Suprapubic skin (tissue), 4 donors: ENCODE data around the gene CBX3. TPM values are rescaled to one million over a fixed set of nuclear protein-coding genes. Genes with fewer than 3 reads are reported as not detected.
A peak's percentile ranks its signal among the peaks of the same experiment; 100 is the strongest.

Experiments
- DNase-seq, 2 donors: peaks; one replicate each; pipeline ENCODE4 v3.0.0-alpha.2; 2019; ENCODE audit warnings: low spot score in 2 of 2
- H3K27ac ChIP-seq: fragments of 200-600 bp; sonication (generic); one replicate; pipeline ENCODE4 v1.5.1; 2019
- H3K27me3 ChIP-seq: fragments of 200-600 bp; sonication (generic); one replicate; pipeline ENCODE4 v1.5.1; 2019
- H3K36me3 ChIP-seq: fragments of 200-600 bp; sonication (generic); one replicate; pipeline ENCODE4 v1.5.1; 2019
- H3K4me1 ChIP-seq: fragments of 200-600 bp; sonication (generic); one replicate; pipeline ENCODE4 v1.5.1; 2019
- H3K4me3 ChIP-seq: fragments of 200-600 bp; sonication (generic); one replicate; pipeline ENCODE4 v1.5.1; 2019; ENCODE audit warnings: mild to moderate bottlenecking
- H3K9me3 ChIP-seq: fragments of 200-600 bp; sonication (generic); one replicate; pipeline ENCODE4 v1.5.1; 2019
- EP300 ChIP-seq: sonication (generic); formaldehyde crosslinking; IDR thresholded peaks from one replicate; pipeline ENCODE4 v1.6.1; 2017; ENCODE audit warnings: antibody characterized with exemption
- POLR2A ChIP-seq, 2 donors: fragments of 450-650 bp; IDR thresholded peaks; one replicate each; pipeline ENCODE4 v1.6.1; 2017; ENCODE audit warnings: antibody characterized with exemption in 2 of 2, mild to moderate bottlenecking in 2 of 2, moderate library complexity in 2 of 2
- POLR2AphosphoS5 ChIP-seq, 3 donors: sonication (generic); formaldehyde crosslinking; IDR thresholded peaks; one replicate each; pipeline ENCODE4 v1.6.1; 2017; ENCODE audit warnings: antibody characterized with exemption in 3 of 3
- WGBS: methylation state at CpG from one replicate; pipeline ENCODE4 v1.1.5; 2018; 5-methylcytosine and 5-hydroxymethylcytosine counted together
- total RNA-seq, 4 donors: library from RNA; depleted of rRNA; stranded (reverse); fragments of >200 nt; gene quantifications; one replicate each; pipeline ENCODE4 v1.1.0, GENCODE V29; 2016
- TF ChIP-seq, protein P1 (sequence below), 2 donors: fragments of 200-600 bp in 1 of 2; fragments of 450-650 bp in 1 of 2; sonication (generic) in 1 of 2; IDR thresholded peaks; one replicate each; pipeline ENCODE4 v1.5.1; 2016 to 2019; ENCODE audit warnings: antibody characterized with exemption in 2 of 2, mild to moderate bottlenecking in 1 of 2, moderate library complexity in 1 of 2

The CBX3 gene
- total RNA-seq, 4 donors from 2014 or later: 42.3 to 81.7 (median 44.7) TPM

- WGBS: 11% methylated on average over 5 of the region's 5 CpGs
- H3K27me3 ChIP-seq: no peaks in the 10 kb centered on the region
- H3K27ac ChIP-seq: no peak overlapping the region
- H3K4me3 ChIP-seq: peak overlapping the region; percentile 99
- H3K36me3 ChIP-seq: peaks cover 52% of the 10 kb centered on the region
- TF ChIP-seq POLR2AphosphoS5 (IDR thresholded peaks at IDR 0.05) (no peak), POLR2A (IDR thresholded peaks at IDR 0.05) (no peak), EP300 (no peak)
- TF ChIP-seq, protein P1, sequence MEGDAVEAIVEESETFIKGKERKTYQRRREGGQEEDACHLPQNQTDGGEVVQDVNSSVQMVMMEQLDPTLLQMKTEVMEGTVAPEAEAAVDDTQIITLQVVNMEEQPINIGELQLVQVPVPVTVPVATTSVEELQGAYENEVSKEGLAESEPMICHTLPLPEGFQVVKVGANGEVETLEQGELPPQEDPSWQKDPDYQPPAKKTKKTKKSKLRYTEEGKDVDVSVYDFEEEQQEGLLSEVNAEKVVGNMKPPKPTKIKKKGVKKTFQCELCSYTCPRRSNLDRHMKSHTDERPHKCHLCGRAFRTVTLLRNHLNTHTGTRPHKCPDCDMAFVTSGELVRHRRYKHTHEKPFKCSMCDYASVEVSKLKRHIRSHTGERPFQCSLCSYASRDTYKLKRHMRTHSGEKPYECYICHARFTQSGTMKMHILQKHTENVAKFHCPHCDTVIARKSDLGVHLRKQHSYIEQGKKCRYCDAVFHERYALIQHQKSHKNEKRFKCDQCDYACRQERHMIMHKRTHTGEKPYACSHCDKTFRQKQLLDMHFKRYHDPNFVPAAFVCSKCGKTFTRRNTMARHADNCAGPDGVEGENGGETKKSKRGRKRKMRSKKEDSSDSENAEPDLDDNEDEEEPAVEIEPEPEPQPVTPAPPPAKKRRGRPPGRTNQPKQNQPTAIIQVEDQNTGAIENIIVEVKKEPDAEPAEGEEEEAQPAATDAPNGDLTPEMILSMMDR (IDR thresholded peaks at IDR 0.05): no peak
- no peak for DNase-seq
- peaks cover 54% of the 10 kb centered on the region for H3K4me1 ChIP-seq
- no peaks in the 10 kb centered on the region for H3K9me3 ChIP-seq
Observed at GRCh38 chr7:26197153-26198115, 4.1 kb upstream of the CBX3 start.

DNA sequence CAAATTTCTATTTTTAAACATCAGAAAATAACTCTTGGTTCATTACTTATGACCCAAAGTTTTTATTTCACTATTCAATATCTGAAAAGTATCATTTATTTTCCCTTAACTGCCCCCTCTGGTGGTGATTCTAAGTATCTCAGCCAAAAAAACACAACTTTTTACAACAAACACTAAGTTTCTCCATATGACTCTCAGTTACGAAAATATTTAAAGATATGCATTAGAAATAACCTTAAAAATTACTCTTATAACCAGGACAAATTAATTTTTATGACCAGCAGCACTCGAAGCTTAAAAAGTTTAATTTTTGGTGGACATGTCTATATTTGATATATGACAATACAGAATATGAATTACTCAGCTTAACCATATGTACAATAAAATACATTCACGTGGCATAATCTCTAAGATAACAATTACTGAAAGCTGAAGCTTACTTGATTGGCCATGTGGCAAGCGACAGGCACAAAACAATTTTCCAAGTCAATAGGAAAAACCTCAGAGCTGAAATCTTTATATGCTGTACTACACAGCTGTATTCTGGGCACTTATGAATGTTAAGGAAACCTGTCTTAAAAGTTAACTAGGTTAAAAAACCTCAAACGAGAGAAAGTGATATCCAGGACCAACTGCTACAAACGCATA lies 3.3 kb upstream of the CBX3 start:
- under 1% methylated on average over 6 of the region's 6 CpGs for WGBS
- no peak for DNase-seq
- Histone ChIP-seq H3K27ac (peak overlapping the region; percentile 22), H3K36me3 (peaks cover 44% of the 10 kb centered on the region), H3K4me1 (peaks cover 53% of the 10 kb centered on the region), H3K27me3 (no peaks in the 10 kb centered on the region), H3K4me3 (peak overlapping the region; percentile 99), H3K9me3 (no peaks in the 10 kb centered on the region)
- TF ChIP-seq, protein P1 (IDR thresholded peaks at IDR 0.05): peak; percentile 55 to 69
- no peak for TF ChIP-seq POLR2AphosphoS5 (IDR thresholded peaks at IDR 0.05)

DNA sequence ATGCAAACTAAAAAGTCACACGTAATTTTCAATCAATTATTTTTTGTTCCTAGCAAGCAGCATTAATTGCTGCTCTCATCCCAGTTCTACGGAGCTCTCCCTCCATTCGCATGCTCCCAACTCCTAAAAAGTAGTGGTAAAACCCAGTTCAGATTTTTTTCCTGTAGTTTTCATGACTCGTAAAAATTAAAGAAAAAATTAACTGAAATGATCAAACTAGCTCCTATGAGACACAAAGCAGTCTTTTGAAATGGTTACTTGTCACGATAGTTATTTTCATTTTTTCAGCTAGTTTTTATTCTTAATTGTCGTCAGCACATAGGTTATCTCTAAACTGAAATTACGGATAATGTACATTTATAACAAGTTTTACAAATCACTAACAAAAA lies 2.8 kb upstream of the CBX3 start:
- peaks cover 53% of the 10 kb centered on the region for H3K4me1 ChIP-seq
- no peak for DNase-seq

GRCh38 chr7:26199301-26200037 lies 2.1 kb upstream of the CBX3 start:
- Histone ChIP-seq H3K9me3 (no peaks in the 10 kb centered on the region), H3K36me3 (peaks cover 31% of the 10 kb centered on the region), H3K27ac (peak overlapping the region; percentile 98), H3K27me3 (no peaks in the 10 kb centered on the region), H3K4me1 (peaks cover 53% of the 10 kb centered on the region), H3K4me3 (peak overlapping the region; percentile 99)
- TF ChIP-seq POLR2AphosphoS5 (IDR thresholded peaks at IDR 0.05) (no peak), POLR2A (IDR thresholded peaks at IDR 0.05) (no peak)
- DNase-seq: peak; percentile 85 to 87
- 0% methylated on average over 36 of the region's 36 CpGs for WGBS

More for the DNA sequence above, 2.8 kb upstream of the CBX3 start:
- TF ChIP-seq, protein P1 (IDR thresholded peaks at IDR 0.05): no peak
- TF ChIP-seq EP300 (no peak), POLR2AphosphoS5 (IDR thresholded peaks at IDR 0.05) (no peak), POLR2A (IDR thresholded peaks at IDR 0.05) (no peak)
- Histone ChIP-seq H3K27ac (peak overlapping the region; percentile 98), H3K27me3 (no peaks in the 10 kb centered on the region), H3K9me3 (no peaks in the 10 kb centered on the region), H3K36me3 (peaks cover 38% of the 10 kb centered on the region), H3K4me3 (peak overlapping the region; percentile 99)
- WGBS: under 1% methylated on average over 7 of the region's 7 CpGs

GRCh38 chr7:26200038-26200443 lies 1.5 kb upstream of the CBX3 start:
- peak overlapping the region; percentile 98 for H3K27ac ChIP-seq
- no peaks in the 10 kb centered on the region for H3K27me3 ChIP-seq
- no peaks in the 10 kb centered on the region for H3K9me3 ChIP-seq
- H3K4me3 ChIP-seq: peak overlapping the region; percentile 99
- peak; percentile 88 to 90 for DNase-seq
- under 1% methylated on average over 23 of the region's 29 CpGs for WGBS
- TF ChIP-seq, protein P1 (IDR thresholded peaks at IDR 0.05): no peak
- TF ChIP-seq POLR2A (IDR thresholded peaks at IDR 0.05) (no peak), EP300 (no peak), POLR2AphosphoS5 (IDR thresholded peaks at IDR 0.05) (no peak)
- peaks cover 26% of the 10 kb centered on the region for H3K36me3 ChIP-seq
- H3K4me1 ChIP-seq: peaks cover 53% of the 10 kb centered on the region
